ENCODE results near the gene LDHAL6B.

LDHAL6B gene

GRCh38 chr15:59255680-59256336 is 49.2 kb downstream of the LDHAL6B start:
- no peak for DNase-seq

GRCh38 chr15:59256482-59256881 is 49.8 kb downstream of the LDHAL6B start:
- DNase-seq: no peak

- no peak for DNase-seq
These were observed 50.5 kb downstream of the LDHAL6B start for GRCh38 chr15:59257140-59257539.
